Large intestine (tissue), 3 donors: ENCODE results near the gene PAK6. TPM values are rescaled to one million over a fixed set of nuclear protein-coding genes. Genes with fewer than 3 reads are reported as not detected.

Experiments used
- DNase-seq, 2 donors: peaks; one replicate each; pipeline versions ENCODE4 v3.0.0 to v3.0.0-alpha.2; 2013
- H3K27ac ChIP-seq: one replicate; pipeline ENCODE4 v1.5.1; 2013; ENCODE audit warnings: low read length
- H3K27me3 ChIP-seq: 2 replicates; pipeline ENCODE4 v1.6.1; 2013; ENCODE audit warnings: low read length; ENCODE audit not compliant: control insufficient read depth, insufficient read depth
- H3K36me3 ChIP-seq: 2 replicates; pipeline ENCODE4 v1.6.1; 2013; ENCODE audit warnings: low read length; ENCODE audit not compliant: control insufficient read depth, insufficient read depth
- H3K4me1 ChIP-seq: one replicate; pipeline ENCODE4 v1.6.1; 2013; ENCODE audit warnings: low read length; ENCODE audit not compliant: control insufficient read depth, insufficient read depth
- H3K4me3 ChIP-seq: one replicate; pipeline ENCODE4 v1.5.1; 2013; ENCODE audit warnings: low read length
- H3K9me3 ChIP-seq: one replicate; pipeline ENCODE4 v1.6.1; 2013; ENCODE audit warnings: mild to moderate bottlenecking, low read depth, low read length, moderate library complexity; ENCODE audit not compliant: control insufficient read depth
- WGBS: methylation state at CpG from one replicate; pipeline ENCODE4 v1.1.5; 2013; ENCODE audit warnings: low lambda C conversion rate; ENCODE audit not compliant: insufficient coverage; 5-methylcytosine and 5-hydroxymethylcytosine counted together
- polyA plus RNA-seq: library from polyadenylated mRNA; unstranded; fragments of 120-200 nt; gene quantifications from one replicate; pipeline ENCODE4 v1.2.1, GENCODE V29; 2013

The PAK6 gene
- polyA plus RNA-seq, 1 donor: 14.8 TPM

DNA sequence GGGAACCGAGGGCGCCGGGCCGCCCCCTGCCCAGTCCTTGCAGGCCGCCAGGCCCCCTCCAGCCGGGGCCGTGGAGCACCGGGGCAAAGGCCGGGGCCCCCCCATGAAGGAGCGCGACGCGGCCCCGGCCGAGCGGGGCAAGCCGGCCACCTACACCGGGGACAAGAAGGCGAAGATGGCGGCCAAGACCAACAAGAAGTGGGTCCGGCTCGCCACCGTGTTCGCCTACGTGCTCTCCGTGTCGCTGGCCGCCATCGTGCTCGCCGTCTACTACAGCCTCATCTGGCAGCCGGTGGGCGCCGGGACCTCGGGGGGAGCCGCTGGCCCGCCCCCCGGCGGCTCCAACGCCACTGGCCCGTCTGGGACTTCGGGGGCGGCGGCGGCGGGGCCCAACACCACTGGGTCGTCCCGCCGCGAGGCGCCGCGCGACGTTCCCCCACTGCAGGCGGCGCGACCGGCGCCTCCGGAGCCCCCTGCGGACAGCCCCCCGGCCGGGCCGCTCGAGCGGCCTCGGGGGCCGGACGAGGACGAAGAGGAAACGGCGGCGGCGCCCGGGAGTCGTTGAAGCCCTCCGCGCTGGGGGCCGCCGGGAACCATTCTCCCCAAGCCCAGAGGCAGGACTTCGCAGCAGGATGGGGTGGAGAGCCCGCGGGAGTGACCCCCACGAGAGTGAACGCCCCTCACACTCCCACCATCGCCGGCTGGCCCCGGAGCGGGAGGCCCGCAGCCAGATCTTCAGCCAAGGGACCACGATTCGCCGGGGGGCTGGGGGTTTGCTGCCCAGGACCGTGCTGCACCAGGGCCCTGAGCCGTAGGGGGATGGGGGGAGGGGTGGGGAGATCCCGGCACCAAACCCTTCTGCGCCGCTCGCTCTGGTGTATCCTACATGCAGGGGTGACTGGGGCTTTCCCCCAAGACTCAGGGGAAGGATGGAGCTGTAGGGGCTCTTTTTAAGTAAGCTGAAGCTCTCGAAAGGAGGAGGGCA, 85.4 kb downstream of the PAK6 start:
- H3K36me3 ChIP-seq: no peaks in the 10 kb centered on the region
- peaks cover 6% of the 10 kb centered on the region for H3K4me1 ChIP-seq
- H3K27ac ChIP-seq: no peak overlapping the region
- H3K27me3 ChIP-seq: peaks cover 3% of the 10 kb centered on the region
- H3K4me3 ChIP-seq: peak overlapping the region; percentile 52
- DNase-seq: peak in 1 of 2 donors; percentile 43
- WGBS: no CpG with 5 or more reads among the region's 101 CpGs
- H3K9me3 ChIP-seq: no peaks in the 10 kb centered on the region

GRCh38 chr15:40325188-40325587, 86.3 kb downstream of the PAK6 start:
- Histone ChIP-seq H3K27ac (no peak overlapping the region), H3K4me3 (peak overlapping the region; percentile 52), H3K4me1 (peaks cover 6% of the 10 kb centered on the region), H3K27me3 (peaks cover 3% of the 10 kb centered on the region), H3K9me3 (no peaks in the 10 kb centered on the region), H3K36me3 (no peaks in the 10 kb centered on the region)
- 83% methylated on average over 1 of the region's 2 CpGs for WGBS
- no peak for DNase-seq

DNA sequence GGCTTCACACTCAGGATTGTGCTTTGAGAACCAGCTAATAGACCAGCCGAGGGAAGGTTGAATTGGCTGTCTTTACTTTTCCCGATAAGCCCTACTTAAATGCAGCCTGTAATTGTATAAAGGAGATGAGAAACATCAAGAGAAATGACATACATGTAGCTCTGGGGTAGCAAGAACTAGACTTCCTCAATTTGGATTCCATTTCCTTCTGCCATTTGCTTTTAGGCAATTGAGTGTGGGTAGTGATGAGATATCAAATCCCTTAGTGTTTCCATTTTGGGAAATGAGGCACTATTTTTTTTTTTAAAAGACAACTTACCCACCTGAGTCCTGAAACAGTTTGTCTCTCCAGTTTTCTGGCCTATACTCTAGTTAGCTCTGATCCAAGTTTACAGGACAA, 86.8 kb downstream of the PAK6 start:
- Histone ChIP-seq H3K4me3 (no peak overlapping the region), H3K9me3 (no peaks in the 10 kb centered on the region), H3K4me1 (peaks cover 8% of the 10 kb centered on the region), H3K36me3 (no peaks in the 10 kb centered on the region), H3K27me3 (peaks cover 3% of the 10 kb centered on the region), H3K27ac (no peak overlapping the region)
- DNase-seq: no peak
- WGBS: 100% methylated on average over 2 of the region's 2 CpGs

Other genes starting within 250 kb of the PAK6 start
- gene SRP14, start 199.9 kb upstream of the PAK6 start, polyA plus RNA-seq: 291 TPM
- gene BMF, start 130.2 kb upstream of the PAK6 start, polyA plus RNA-seq: 9.2 TPM
- gene BUB1B, start 78.0 kb upstream of the PAK6 start, polyA plus RNA-seq: 12.8 TPM
- gene ANKRD63, start 44.0 kb downstream of the PAK6 start, polyA plus RNA-seq: 0.16 TPM
- gene PLCB2, start 68.9 kb downstream of the PAK6 start, polyA plus RNA-seq: 11.7 TPM
- gene INAFM2, start 84.6 kb downstream of the PAK6 start, polyA plus RNA-seq: 14.6 TPM
- 7.2 TPM for gene CCDC9B, start 101.9 kb downstream of the PAK6 start, polyA plus RNA-seq
- gene PHGR1, start 112.0 kb downstream of the PAK6 start, polyA plus RNA-seq: 892 TPM
- 4.6 TPM for gene DISP2, start 119.2 kb downstream of the PAK6 start, polyA plus RNA-seq
- 21.3 TPM for gene KNSTRN, start 143.7 kb downstream of the PAK6 start, polyA plus RNA-seq
- gene IVD, start 166.7 kb downstream of the PAK6 start, polyA plus RNA-seq: 51.2 TPM
- 28.1 TPM for gene BAHD1, start 201.9 kb downstream of the PAK6 start, polyA plus RNA-seq
- gene CHST14, start 231.9 kb downstream of the PAK6 start, polyA plus RNA-seq: 12.5 TPM